ENCODE measurements around the gene CD81.

The CD81 gene

DNA sequence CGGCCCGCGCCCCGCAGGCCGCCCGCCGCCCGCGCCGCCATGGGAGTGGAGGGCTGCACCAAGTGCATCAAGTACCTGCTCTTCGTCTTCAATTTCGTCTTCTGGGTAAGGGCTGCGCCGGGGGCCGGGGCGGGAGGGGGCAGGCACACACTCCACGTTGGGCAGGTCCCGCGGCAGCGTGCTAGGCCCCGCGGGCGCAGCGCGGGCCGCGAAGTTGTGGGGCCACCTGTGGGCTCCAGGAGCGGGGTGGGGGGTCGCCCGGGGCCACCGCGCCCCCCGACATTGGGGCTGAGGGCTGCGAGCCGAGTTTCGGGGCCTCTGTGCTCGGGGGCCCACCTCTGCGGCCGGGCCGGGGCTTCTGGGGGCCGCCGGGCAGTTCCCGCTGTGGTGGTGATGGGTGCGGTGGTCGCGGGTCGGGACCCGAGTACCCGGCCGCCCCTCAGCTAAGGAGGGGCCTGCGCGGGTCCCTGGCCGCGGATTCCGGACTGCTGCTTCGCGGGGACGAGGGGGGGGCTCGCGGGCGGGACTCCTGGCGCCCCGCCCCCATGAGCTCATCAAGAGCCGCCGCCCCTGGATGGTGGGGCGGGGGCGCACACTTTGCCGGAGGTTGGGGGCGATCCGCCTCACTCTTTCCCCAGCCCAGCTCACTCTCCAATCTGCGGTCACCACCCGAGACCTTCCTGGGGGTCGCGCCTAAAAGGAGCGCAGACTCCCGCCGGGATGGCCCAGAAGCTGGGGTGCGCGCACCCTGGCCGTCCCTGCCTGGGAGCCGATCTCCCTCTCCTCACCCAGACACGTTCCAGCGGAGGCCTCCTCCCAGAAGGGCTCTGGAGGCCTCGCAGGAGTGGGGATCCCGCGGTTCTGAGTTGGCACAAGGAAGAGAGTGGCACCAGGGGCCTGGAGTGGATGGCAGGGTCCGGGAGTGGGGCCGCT is 667 bp downstream of the CD81 start:
- DNase-seq: no peak

DNA sequence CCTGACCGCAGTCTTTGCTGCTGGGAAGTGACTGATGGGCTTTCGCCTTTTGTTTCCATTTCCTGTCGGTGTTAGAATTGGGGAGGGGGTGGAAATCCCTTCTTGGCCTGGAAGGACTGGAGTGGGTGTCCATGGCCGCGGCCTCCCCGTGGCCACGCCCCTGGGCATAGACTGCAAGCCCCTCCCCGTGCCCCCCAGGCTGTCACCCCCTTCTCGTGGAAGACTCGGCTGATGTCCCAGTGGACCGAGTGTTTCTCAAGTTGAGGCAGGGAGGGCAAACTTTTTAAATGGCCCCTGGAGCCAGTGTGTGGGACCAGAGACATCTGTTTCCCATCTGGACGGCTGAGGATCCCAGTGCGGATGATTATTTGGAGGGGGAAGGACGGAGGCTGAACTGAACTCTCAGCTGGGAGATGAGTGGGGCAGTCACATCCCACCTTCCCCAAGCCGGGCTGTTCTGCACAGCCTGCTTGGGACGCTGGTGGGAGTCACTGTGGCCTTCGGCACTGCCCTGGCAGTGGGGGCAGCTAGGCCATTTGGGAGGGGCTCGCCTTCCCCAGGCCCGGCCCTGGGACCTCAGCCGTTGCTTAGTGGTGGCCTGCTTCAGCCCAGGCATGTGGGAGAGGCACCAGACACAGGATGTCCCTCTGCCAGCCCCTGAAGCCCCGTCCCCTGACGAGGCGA is 1.6 kb downstream of the CD81 start:
- DNase-seq: no peak

DNA sequence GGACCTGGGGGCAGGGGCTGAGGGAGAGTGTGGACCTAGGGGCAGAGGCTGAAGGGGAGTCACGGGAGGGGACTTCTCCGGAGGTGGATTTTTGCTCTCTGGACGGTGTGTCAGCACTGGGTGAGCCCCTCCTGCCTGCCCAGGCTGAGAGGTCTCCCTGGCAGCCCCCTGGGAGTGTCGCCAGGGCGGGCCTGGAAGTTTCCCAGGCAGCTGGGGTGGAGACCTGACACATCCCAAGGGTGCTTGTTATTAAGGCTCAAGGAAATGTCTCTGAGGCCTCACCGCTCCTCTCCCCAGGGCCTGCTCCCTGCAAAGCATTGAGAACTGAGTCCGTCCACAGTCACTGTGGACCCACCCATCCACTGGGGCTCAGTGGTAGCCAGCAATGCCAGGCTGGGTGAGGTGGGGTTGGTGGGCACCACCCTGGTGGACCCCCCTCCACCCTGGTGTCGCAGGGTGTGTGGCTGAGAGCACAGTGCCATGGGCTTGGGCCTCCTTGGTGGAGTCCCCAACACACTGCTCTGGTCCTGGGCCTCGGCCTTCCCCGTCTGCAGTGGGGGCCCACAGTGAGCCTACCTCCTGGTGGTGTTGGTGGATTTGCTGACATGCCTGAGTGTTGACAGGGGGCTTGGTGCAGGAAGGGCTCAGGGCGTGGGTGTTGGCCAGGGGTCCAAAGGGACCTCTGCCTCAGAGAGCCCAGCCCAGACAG is 2.5 kb downstream of the CD81 start:
- DNase-seq: no peak

DNA sequence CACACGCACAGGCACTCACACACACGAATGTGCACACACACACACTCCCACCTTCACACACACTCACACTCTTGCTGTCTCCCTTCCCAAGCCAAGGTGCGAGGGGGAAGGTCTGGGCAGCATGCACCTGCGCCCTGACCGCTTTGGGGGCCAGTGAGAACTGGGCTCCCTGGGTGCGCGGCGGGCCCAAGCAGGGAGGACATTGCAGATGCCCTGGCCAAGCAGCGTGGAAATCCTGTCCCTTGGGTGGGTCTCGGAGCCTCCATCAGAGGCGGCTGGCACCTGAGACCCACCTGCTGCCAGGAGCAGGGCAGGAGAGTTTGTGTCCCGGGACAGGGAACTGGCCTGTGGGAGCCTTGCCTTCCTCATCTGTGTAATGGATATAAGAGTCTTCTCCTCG is 3.3 kb downstream of the CD81 start:
- no peak for DNase-seq

DNA sequence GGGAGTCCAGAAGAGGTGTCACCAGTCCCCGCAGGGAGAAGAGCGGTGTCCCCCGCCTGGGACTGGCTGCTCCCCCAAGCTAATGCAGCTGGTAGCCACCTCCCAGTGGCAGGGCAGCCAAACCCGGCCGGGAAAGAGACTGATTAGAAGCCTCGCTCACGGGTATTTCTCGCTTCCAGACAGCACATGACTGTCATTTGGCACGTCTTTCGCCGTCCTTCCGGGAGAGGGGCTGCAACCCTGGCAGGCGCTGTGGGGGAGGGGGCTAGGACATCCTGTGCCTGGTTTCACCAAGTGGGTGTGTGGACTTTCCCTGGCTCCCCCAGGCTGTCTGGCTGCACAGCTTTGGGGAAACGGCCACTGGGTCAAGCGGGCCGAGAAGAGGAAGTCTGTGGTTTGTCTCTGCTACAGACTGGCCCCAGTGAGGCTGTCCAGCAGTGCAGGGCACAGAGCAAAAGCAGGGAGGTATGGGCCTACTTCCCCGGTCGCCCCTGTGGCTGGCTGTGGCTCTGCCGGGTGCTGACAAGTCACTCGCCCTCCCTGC is 3.8 kb downstream of the CD81 start:
- DNase-seq: no peak

DNA sequence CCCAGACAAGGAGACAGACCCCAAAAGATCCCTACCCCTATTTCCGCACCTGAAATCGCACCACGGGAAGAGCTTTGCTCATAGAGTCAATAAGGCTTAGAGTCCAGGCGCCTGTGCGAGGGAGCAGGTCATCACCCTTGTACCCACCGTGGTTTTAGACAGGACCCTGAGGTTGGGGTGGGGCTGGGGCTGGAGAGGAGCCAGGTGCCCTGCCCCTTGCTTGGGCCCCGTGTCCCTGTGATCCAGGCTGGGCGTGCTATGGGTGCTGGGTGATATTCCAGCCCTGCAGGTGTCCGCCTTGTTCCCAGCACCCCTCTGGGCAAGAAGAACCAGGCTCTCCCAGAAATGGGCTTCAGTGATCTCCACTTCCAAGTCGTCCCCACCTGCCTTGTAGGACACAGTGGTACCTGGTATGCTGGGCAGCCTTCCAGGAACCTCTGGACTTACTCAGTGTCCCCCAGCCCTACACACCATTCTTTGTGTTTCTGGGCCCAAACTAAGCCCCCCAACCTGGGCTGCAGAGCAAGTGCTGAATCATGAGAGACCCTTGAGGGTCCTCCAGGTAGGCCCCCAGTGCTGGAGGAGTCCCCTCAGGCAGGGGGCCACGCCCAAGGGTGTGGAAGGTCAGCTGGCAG is 4.5 kb downstream of the CD81 start:
- DNase-seq: no peak

DNA sequence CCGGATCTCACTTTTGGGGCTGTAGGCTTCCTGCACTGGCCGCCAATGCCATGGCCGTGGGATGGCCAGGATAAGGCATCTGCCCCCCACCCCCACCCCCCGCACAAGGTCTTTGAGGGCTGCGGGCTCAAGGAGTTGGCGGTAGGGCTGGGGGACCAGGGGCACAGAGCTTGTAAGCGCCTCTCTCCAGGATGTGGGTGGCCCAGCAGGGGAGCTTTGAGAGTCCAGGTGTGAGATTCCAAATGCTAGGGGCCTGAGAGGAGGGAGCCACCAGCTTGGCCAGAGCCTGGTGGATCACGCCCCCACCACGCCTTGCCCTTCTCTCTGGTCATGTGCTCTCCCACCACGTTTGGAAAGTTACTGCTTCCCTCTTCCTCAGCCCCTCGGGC is 5.0 kb downstream of the CD81 start:
- no peak for DNase-seq

DNA sequence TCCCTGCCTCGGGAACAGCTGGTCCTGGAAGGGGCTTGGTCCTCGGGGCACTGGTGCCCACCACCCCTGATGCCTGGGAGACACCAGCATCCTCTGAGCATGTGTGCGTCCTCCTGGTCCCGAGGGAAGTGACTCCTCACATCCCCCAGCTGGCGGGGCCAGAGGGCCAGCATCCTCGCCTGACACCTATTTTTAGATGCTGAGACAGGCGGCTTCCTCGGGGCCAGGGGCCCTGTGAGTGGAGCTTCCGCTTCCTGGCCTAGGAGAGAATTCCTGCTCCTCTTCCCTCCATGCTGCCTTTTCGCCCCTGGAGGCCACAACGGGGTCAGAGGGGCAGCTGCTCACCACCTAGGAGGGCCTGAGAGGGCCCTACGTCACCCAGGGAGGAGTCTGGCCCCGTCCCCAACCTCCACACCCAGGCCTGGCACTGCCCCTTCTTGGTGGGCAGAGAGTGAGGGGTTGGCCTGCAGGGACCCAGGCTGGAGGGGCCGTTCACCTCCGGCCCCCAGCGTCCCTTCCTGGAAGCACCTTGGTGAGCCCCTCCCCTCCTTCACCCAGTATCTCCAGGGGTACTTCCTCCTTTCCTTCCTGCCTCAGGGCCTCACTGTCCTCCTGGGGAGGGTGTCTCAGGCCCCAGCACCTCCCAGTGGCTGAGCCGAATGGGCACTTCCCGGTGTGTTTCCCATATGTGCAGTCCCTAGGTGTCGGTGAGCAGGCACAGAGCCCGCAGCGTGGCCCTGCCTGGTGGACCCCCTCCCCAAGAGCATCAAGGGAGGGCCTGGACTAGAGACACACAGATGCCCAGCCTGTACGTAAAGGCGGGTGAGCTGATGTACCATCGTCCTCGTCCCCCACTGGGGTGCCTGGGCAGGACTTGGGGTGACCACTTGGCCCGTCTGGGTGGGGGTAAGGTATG is 6.1 kb downstream of the CD81 start:
- no peak for DNase-seq

DNA sequence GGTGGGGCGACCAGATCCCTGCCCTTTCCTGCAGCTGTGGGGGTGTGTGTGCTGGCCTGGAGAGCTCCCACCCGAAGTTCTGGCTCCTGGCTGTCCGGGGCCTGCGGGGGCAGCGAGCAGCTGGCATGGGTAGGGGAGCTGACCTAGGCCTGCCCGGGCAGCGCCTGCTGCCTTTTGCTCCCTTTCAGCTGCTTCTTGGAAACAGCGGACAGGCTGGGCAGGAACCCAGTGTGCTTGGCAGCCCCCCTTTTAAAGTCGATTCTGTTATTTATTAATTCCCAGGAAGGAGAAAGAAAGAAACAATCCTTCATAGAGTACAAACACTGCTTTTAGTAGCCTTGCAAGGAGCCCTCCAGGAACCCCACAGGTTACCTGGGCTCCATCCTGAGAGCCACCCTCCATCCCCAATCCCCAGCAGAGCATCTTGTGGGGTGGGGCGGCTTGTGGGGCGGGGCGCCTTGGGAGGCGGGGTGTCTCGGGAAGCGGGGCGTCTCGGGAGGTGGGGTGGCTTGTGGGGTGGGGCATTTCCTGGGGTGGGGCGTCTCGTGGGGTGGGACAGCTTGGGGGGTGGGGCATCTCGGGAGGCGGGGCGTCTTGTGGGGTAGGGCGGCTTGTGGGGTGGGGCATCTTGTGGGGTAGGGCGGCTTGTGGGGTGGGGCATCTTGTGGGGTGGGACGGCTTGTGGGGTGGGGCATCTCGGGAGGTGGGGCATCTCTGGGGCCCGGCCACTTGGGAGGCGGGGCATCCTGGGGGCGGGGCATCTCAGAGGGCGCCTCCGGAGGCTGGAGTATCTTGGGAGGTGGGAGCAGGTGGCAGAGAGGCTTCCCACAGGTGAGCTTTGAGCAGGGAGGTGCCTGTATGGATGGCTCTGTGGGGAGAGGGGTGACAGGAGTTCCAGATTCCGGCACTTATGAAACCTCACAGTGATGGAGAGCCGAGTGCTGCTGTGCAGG is 7.0 kb downstream of the CD81 start:
- no peak for DNase-seq

DNA sequence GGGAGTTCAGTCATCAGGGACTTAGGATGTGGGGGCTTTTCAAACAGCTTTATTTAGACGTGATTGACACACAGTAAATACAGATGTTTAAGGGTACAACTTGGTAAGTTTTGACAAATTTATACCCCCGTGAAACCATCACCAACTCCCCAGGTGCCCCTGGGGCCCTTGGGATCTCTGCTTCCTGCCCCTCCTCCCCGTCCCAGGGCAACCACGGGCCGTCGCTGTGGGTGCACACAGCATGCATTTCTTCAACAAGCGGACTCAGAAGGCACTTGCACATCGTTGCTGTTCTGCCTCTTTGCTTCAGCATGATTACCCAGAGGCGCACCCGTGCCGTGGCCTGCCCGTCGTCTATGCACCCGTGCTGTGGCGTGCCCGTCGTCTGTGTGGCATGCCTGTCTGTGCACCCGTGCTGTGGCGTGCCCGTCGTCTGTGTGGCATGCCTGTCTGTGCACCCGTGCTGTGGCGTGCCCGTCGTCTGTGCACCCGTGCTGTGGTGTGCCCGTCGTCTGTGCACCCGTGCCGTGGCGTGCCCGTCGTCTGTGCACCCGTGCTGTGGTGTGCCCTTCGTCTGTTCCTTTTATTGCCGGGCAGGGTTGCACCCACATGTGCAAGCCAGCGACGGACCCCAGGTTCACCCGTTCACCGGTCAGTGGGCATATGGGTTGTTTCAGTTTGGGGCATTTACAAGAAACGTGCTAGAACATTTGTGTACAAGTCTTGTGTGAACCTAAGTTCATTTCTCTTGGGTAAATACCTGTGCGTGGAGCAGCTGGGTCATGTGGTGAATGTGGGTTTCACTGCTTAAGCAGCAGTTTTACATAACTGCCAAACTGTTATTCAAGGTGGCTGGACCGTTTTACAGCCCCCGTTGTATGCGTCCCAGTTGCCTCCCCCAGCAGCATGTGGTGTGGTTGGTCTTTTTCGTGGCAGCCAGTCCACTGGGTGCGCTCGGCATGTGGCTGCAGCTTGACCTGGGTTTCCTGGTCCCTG is 8.3 kb downstream of the CD81 start:
- no peak for DNase-seq

DNA sequence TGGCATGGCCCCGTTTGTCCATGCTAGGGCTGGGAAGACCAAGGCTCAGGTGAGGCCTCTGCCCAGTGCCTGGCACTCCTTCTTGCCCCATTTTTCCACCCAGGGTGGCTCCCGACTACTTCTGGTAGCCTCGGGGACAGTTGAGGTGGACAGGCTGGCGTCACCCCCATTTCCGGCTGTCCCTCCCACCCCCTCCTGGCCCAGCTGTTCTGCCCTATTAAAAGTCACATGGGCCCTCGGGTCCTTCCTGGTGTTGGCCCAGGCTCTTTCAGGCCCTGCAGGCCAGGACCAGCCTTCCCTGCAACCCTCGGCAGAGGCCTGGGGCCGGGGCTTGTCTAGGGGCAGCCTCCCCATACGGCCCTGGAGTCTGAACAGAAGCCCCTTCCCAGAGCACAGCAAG is 9.5 kb downstream of the CD81 start:
- DNase-seq: no peak

DNA sequence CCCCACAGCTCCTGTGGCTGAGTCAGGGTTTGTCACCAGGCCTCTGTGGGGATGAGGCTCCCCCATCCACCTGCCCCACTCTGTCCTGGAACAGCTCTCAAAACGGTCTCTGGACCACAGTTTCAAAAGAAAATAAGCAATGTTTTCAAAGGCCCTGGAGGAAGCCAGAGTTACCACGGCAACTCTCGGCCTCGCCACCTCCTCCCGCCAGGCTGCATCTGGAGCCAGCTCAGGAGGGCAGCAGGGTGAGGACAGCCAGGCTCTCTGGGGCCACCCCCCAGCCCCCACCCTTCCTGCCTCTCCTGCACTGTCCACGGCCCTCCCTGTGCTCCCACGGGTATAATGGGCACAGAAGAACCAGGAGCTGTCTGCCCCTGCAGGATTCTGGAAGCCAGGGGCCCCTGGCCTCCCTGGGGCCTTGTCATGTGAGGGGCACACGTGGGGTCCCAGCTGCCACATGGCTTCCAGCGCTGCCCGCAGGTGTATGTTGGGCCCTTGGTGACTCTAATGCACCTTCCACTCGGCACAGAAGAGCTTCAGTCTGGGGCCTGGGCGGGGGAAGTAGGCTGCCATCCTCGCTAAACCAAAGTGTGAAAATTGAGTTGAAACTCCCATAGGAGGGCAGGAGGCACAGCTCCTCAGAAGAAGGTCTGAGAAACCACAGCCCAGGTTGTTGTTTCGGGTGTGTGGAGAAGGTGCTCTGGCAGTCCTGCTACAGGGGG is 10.3 kb downstream of the CD81 start:
- DNase-seq: no peak

DNA sequence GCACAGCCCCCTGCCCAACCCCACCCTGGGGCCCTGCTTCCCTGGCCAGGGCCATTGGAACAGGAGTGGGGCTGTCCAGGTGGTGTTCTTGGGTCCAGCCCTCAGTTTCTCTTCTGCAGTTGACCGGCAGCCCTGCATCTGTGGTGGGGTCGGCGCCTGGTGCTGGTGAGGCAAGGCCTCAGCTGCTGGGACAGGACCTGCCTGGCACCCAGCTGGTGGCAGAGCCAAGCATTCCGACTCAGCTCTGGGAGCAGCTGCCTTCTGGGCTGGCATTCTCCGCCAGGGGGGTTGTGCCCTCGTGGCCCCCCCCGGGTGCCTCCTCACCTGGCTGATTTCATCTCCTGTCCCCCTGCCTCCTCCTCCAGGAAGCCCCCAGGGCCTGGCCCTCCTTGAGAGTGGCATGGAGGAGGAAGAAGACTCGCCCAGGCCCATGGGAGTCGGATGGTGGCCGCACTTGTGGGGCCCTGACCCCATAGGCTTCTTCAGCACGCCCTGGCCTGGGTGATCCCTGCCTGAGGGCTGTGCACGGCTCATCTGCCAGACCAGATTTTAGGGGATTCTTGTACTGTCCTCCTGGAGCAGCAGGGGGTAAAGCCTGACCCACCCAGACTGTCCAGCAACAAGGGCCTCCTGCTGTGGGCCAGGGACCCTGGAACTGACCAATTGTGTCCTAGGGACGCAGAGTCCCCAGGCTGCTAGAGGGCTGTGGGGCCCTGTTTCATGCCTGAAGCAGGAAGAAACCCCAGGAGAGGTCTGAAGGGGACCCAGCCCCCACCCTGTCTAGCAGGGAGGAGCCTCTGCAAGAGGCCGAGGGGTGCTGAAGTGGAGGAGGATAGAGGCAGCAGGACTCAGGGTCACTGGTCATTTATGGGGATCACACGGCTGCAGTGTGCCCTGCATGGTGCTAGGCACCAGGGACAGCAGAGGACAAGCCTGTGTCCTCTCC is 11.6 kb downstream of the CD81 start:
- no peak for DNase-seq

DNA sequence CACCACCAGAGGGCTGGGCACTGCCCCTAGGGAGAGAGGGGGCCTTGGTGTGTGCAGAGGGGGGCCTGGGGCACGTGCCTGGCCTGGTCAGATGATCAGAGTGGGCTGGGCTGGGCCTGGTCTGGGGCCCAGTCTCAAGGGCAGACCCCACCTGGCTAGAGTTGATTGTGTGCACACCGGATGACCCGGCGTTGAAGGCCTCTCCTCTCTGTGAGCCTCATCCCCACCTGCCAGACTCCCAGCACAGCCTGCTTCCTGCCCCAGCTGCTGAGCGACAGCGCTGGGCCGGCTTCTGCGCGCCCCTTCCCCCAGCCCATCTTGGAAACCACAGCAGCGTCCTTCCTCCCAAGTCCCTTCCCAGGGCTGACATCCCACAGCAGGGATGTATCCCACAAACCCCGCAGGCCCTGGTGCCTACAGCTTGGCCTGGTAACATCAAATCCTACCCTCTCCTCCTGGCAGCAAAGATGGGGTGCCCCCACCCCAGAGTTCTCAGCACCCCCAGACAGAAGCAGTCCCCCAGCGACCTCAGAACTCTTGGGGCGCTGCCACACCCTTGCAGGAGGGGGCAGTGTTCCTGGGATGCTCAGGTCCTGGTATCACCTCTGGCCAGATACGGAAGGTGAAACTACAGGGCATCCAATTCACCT is 12.4 kb downstream of the CD81 start:
- DNase-seq: no peak

DNA sequence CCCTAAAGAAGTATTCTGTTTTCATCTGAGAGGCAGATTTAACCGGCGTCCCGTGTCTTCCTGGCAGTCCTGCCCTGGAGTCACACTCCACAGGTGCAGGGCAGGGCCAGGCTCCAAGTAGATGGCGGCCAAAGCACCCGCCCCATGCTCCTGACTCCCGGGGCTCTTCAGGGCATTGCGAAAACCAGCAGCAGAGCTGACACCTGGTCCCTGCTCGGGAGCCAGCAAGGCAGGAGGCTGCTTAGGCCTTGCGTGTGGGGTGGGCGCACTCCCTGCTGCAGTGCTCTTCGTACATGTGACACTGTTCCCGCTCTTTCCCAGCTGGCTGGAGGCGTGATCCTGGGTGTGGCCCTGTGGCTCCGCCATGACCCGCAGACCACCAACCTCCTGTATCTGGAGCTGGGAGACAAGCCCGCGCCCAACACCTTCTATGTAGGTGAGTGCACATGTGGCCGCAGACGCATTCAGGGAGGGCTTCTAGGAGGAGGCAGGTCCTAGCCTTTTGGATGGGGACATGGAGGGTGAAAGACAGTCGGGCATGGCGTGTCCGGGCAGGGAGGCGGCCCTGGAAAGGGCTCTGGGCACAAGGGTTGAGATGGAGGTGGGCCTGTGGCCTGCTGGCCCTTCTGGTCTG is 13.1 kb downstream of the CD81 start:
- DNase-seq: no peak

DNA sequence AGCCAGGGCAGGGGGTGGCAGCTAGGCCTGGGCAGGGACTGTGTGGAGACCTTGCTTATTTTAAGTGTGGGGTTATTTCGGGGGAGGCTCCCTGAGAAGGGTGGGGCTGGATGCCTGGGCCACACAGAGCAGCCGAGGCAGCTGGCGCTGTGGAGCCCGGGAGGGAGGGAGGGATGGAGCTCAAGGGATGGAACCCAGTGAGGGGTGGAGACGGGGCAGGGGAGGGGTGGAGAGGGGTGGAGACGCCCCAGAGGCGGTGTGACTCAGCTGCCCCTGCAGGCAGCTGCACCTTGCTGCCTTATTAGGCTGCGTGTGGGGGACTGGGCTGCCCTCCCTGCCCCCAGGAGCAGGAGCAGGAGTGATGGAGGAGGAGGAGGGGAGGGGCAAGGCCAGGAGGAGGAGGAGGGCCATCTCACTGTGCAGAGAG is 13.6 kb downstream of the CD81 start:
- no peak for DNase-seq
